OCI-LY7 (cell line): Measurements from ENCODE around the gene ZNF282. TPM values are rescaled to one million over a fixed set of nuclear protein-coding genes. Genes with fewer than 3 reads are reported as not detected.

ENCODE experiments used
- BruUV-seq: library from RNA; stranded (reverse); fragments of 400-500 nt; replicated peaks from 2 replicates; lab custom pipeline; 2021; lab: Mats Ljungman, UMichigan
- CTCF ChIA-PET: fragments of 300-600 bp; sonication (Branson Sonifier 250); formaldehyde crosslinking; loops from one replicate; lab custom pipeline; 2022; ENCODE audit warnings: antibody characterized with exemption; ENCODE audit not compliant: unreplicated experiment; lab: Charles Lee
- POLR2A ChIA-PET: fragments of 300-600 bp; sonication (Branson Sonifier 250); formaldehyde crosslinking; loops from one replicate; lab custom pipeline; 2022; ENCODE audit warnings: antibody characterized with exemption; lab: Charles Lee
- DNase-seq: peaks from one replicate; pipeline ENCODE4 v3.0.0-alpha.2; 2015; ENCODE audit warnings: low spot score
- H2AFZ ChIP-seq: fragments of 200-600 bp; sonication (generic), shearing (Covaris generic); 2 replicates; pipeline ENCODE4 v1.6.1; 2014; ENCODE audit warnings: mild to moderate bottlenecking, antibody characterized with exemption, low read length, moderate library complexity
- H3K27ac ChIP-seq: fragments of 200-600 bp; sonication (generic); 2 replicates; pipeline ENCODE4 v1.5.1; 2014; ENCODE audit warnings: mixed run types, low read depth, mild to moderate bottlenecking, moderate library complexity, low read length, inconsistent platforms; ENCODE audit not compliant: poor library complexity, severe bottlenecking
- H3K36me3 ChIP-seq: fragments of 200-600 bp; sonication (generic); 2 replicates; pipeline ENCODE4 v1.6.1; 2014; ENCODE audit warnings: mild to moderate bottlenecking, antibody characterized with exemption, low read length, moderate library complexity, mixed read lengths; ENCODE audit not compliant: insufficient read depth
- H3K4me1 ChIP-seq: fragments of 200-600 bp; sonication (generic); 2 replicates; pipeline ENCODE4 v1.5.1; 2014; ENCODE audit warnings: mild to moderate bottlenecking, low read length; ENCODE audit not compliant: insufficient read depth, poor library complexity, severe bottlenecking
- H3K4me2 ChIP-seq: fragments of 200-600 bp; sonication (generic); 2 replicates; pipeline ENCODE4 v1.6.1; 2014; ENCODE audit warnings: mild to moderate bottlenecking, low read length
- H3K4me3 ChIP-seq: fragments of 200-600 bp; sonication (generic); 2 replicates; pipeline ENCODE4 v1.5.1; 2014; ENCODE audit warnings: mild to moderate bottlenecking, low read depth, low read length; ENCODE audit not compliant: poor library complexity, severe bottlenecking
- H3K79me2 ChIP-seq: fragments of 200-600 bp; sonication (generic); 2 replicates; pipeline ENCODE4 v1.6.1; 2016; ENCODE audit warnings: low read depth, mild to moderate bottlenecking, low read length, moderate library complexity, mixed read lengths; ENCODE audit not compliant: insufficient read depth
- H3K9me2 ChIP-seq: fragments of 200-600 bp; sonication (generic); 2 replicates; pipeline ENCODE4 v1.6.1; 2016; ENCODE audit warnings: mild to moderate bottlenecking, low read length, mixed read lengths; ENCODE audit not compliant: insufficient read depth
- H3K9me3 ChIP-seq: fragments of 200-600 bp; sonication (generic); 2 replicates; pipeline ENCODE4 v1.6.1; 2014; ENCODE audit warnings: mild to moderate bottlenecking, mixed run types, low read length, mixed read lengths
- H4K20me1 ChIP-seq: fragments of 200-600 bp; sonication (generic); 2 replicates; pipeline ENCODE4 v1.6.1; 2014; ENCODE audit warnings: mild to moderate bottlenecking, antibody characterized with exemption, low read length, moderate library complexity, mixed read lengths; ENCODE audit not compliant: insufficient read depth
- EZH2phosphoT487 ChIP-seq: fragments of 200-600 bp; sonication (generic); IDR thresholded peaks from 2 replicates; pipeline ENCODE4 v1.6.1; 2018; ENCODE audit warnings: low read depth, borderline replicate concordance, mild to moderate bottlenecking, mixed run types, antibody characterized with exemption, low read length, moderate library complexity, mixed read lengths
- intact Hi-C: fragments of 100-400 bp; cut with micrococcal nuclease; formaldehyde crosslinking; loops from one replicate; pipeline ENCODE4 v1.10.0; 2022; ENCODE audit not compliant: unreplicated experiment
- total RNA-seq, 2 experiments: library from RNA; depleted of rRNA in 1 of 2; stranded (reverse); fragments of >200 nt in 1 of 2; shearing (Covaris generic) in 1 of 2; gene quantifications; 2 replicates each; pipeline ENCODE4 v1.2.3, GENCODE V29; 2014 to 2022
- TF ChIP-seq, protein P1 (sequence below): fragments of 200-600 bp; sonication (generic); conservative IDR thresholded peaks from 2 replicates; pipeline ENCODE4 v1.5.1; 2014; ENCODE audit warnings: mild to moderate bottlenecking, antibody characterized with exemption, low read length, moderate library complexity, mixed read lengths

ZNF282 gene
- total RNA-seq, 2 experiments from 2014 or later, result 15.4 to 26.6 TPM

GRCh38 chr7:149239345-149240143 is 44.2 kb downstream of the ZNF282 start, which contains the start of gene ZNF212:
ZNF212 (plus strand) TSS chr7:149239651; CDS start chr7:149239779, 128 bp downstream.
- Histone ChIP-seq H4K20me1 (no peaks in the 10 kb centered on the region), H3K4me1 (peaks cover 16% of the 10 kb centered on the region), H3K79me2 (peaks cover 12% of the 10 kb centered on the region), H3K4me3 (peak within 1 kb of the TSS; percentile 81), H2AFZ (peak within 1 kb of the TSS; percentile 95), H3K9me3 (peaks cover 13% of the 10 kb centered on the region), H3K9me2 (no peaks in the 10 kb centered on the region), H3K4me2 (peak within 1 kb of the TSS; percentile 69), H3K27ac (peak within 1 kb of the TSS; percentile 23), H3K36me3 (peaks cover 11% of the 10 kb centered on the region)
- CTCF ChIA-PET, result no interaction called here
- POLR2A ChIA-PET, result interaction anchor here (0.7 to 1.0 kb wide), 2 partner anchors 12 to 61 kb away, joined by 3 read pairs; no protein-coding TSS in a partner anchor
- TF ChIP-seq EZH2phosphoT487, result no peak
- TF ChIP-seq, protein P1, sequence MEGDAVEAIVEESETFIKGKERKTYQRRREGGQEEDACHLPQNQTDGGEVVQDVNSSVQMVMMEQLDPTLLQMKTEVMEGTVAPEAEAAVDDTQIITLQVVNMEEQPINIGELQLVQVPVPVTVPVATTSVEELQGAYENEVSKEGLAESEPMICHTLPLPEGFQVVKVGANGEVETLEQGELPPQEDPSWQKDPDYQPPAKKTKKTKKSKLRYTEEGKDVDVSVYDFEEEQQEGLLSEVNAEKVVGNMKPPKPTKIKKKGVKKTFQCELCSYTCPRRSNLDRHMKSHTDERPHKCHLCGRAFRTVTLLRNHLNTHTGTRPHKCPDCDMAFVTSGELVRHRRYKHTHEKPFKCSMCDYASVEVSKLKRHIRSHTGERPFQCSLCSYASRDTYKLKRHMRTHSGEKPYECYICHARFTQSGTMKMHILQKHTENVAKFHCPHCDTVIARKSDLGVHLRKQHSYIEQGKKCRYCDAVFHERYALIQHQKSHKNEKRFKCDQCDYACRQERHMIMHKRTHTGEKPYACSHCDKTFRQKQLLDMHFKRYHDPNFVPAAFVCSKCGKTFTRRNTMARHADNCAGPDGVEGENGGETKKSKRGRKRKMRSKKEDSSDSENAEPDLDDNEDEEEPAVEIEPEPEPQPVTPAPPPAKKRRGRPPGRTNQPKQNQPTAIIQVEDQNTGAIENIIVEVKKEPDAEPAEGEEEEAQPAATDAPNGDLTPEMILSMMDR, result peak; percentile 84
- BruUV-seq, result no TSS peak
- DNase-seq, result peak; percentile 92
- intact Hi-C loops, result loop anchor here (2.0 to 5.0 kb wide), 3 partner anchors 23 to 183 kb away; partner anchors contain the start of genes ZNF398 and ZNF783

DNA sequence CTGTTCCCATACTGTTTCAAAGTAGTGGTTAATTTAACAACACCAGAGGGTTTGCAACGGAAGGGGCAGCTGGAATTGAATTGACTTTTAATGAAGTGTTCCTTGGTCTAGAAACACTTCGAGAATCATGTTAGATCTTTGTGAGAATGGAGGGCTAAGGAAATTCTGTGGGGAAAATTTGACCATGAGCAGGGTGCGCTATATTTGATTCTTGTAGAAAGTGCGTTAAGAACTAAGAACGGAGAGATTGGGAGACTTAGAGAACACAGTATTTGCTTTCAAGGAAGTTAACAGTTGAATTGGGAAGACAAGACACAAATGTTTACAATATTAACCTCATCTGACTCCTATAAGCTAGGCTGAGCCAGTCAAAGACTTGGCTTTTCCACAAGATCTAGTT is 45.3 kb downstream of the ZNF282 start:
- CTCF ChIA-PET, result no interaction called here
- Histone ChIP-seq H3K4me2 (peak overlapping the region; percentile 69), H3K4me3 (peak overlapping the region; percentile 81), H4K20me1 (no peaks in the 10 kb centered on the region), H3K4me1 (peaks cover 16% of the 10 kb centered on the region), H3K9me3 (peaks cover 13% of the 10 kb centered on the region), H2AFZ (no peak overlapping the region), H3K27ac (no peak overlapping the region), H3K9me2 (no peaks in the 10 kb centered on the region), H3K36me3 (peaks cover 11% of the 10 kb centered on the region), H3K79me2 (peaks cover 12% of the 10 kb centered on the region)
- no TSS peak for BruUV-seq
- POLR2A ChIA-PET, result interaction anchor here (0.5 to 1.0 kb wide), 4 partner anchors 10 to 85 kb away, joined by 3 to 10 read pairs (median 4); no protein-coding TSS in a partner anchor
- DNase-seq, result no peak
- no peak for TF ChIP-seq EZH2phosphoT487
- TF ChIP-seq, protein P1, result no peak
- intact Hi-C loops, result no loop called here
